MM.1S (cell line): Measurements from ENCODE around the gene PTPRO.

Source experiments
- DNase-seq: peaks from one replicate; pipeline ENCODE4 v3.0.0-alpha.2; 2015
- H2AFZ ChIP-seq: fragments of 300-600 bp; sonication (generic); 2 replicates; pipeline ENCODE4 v1.6.0; 2016; ENCODE audit warnings: antibody characterized with exemption, low read length
- H3F3A ChIP-seq: fragments of 300-600 bp; sonication (generic); 2 replicates; pipeline ENCODE4 v1.6.1; 2016; ENCODE audit warnings: mild to moderate bottlenecking, antibody characterized with exemption, low read length, moderate library complexity, mixed read lengths; ENCODE audit not compliant: insufficient read depth
- H3K27ac ChIP-seq: fragments of 300-600 bp; sonication (generic); 2 replicates; pipeline ENCODE4 v1.5.1; 2016; ENCODE audit warnings: mild to moderate bottlenecking, low read length
- H3K27me3 ChIP-seq: fragments of 300-600 bp; sonication (generic); replicated peaks from 2 replicates; pipeline ENCODE4 v1.6.0; 2016; ENCODE audit warnings: low read length; ENCODE audit not compliant: insufficient read depth
- H3K36me3 ChIP-seq: fragments of 300-600 bp; sonication (generic); replicated peaks from 2 replicates; pipeline ENCODE4 v1.6.1; 2016; ENCODE audit warnings: mild to moderate bottlenecking, low read length, mixed read lengths; ENCODE audit not compliant: insufficient read depth
- H3K4me1 ChIP-seq: fragments of 300-600 bp; sonication (generic); 2 replicates; pipeline ENCODE4 v1.6.1; 2016; ENCODE audit warnings: low read length, mixed read lengths
- H3K4me2 ChIP-seq: fragments of 300-600 bp; sonication (generic); 2 replicates; pipeline ENCODE4 v1.6.0; 2016; ENCODE audit warnings: low read depth, low read length
- H3K4me3 ChIP-seq: fragments of 300-600 bp; sonication (generic); 2 replicates; pipeline ENCODE4 v1.5.1; 2016; ENCODE audit warnings: low read length, mixed read lengths
- H3K79me2 ChIP-seq: fragments of 300-600 bp; sonication (generic); 2 replicates; pipeline ENCODE4 v1.6.1; 2016; ENCODE audit warnings: mixed run types, low read length, mixed read lengths
- H3K9ac ChIP-seq: fragments of 300-600 bp; sonication (generic); 2 replicates; pipeline ENCODE4 v1.6.1; 2016; ENCODE audit warnings: low read length, mixed read lengths
- H3K9me2 ChIP-seq: fragments of 300-600 bp; sonication (generic); replicated peaks from 2 replicates; pipeline ENCODE4 v1.6.1; 2016; ENCODE audit warnings: mild to moderate bottlenecking, low read length, mixed read lengths; ENCODE audit not compliant: insufficient read depth
- H3K9me3 ChIP-seq: fragments of 300-600 bp; sonication (generic); replicated peaks from 2 replicates; pipeline ENCODE4 v1.6.1; 2016; ENCODE audit warnings: mild to moderate bottlenecking, low read length, mixed read lengths; ENCODE audit not compliant: insufficient read depth
- H4K20me1 ChIP-seq: fragments of 300-600 bp; sonication (generic); 2 replicates; pipeline ENCODE4 v1.6.1; 2016; ENCODE audit warnings: mild to moderate bottlenecking, low read length, moderate library complexity, mixed read lengths; ENCODE audit not compliant: insufficient read depth
- EZH2 ChIP-seq: fragments of 300-600 bp; sonication (generic); optimal IDR thresholded peaks from 2 replicates; pipeline ENCODE3; 2017; ENCODE audit warnings: low read depth, mild to moderate bottlenecking, antibody characterized with exemption, low read length, mixed read lengths
- EZH2phosphoT487 ChIP-seq: fragments of 300-600 bp; sonication (generic); IDR thresholded peaks from 2 replicates; pipeline ENCODE4 v1.6.1; 2018; ENCODE audit warnings: antibody characterized with exemption, low read length
- TF ChIP-seq, protein P1 (sequence below): fragments of 300-600 bp; sonication (generic); IDR thresholded peaks from 2 replicates; pipeline ENCODE4 v1.5.1; 2016; ENCODE audit warnings: antibody characterized with exemption, low read length, mixed read lengths

Gene PTPRO

DNA sequence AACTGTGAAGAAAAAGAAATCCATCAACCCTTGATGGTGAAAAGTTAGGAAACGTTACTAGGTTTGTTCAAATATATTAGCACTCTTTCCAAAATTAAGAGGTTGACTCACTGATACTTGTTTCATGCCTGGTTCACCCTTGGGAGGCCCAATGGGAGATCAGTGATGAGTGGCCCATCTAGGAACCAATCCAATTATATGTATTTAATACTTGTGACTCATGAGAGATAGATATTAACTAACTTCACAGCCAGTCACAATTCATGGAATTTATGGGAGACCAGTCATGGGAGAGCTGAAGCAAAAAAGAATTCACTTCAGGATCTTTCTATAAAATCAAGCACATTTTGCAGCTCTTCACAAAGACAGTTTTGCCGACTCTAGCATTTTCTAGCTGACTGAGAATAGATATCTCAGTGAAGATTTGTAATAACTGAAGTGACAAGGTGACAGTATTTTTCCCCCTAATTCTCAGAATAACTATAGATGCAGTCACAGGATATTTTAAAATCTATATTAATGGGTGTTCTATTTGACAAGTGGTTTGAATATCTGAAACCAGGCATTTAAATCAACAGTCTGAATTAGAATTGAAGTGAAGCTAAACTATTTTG is 236.7 kb downstream of the PTPRO start:
- H2AFZ ChIP-seq = no peak overlapping the region
- no peaks in the 10 kb centered on the region for H3K9me3 ChIP-seq
- H3K27ac ChIP-seq = no peak overlapping the region
- H3K79me2 ChIP-seq = no peaks in the 10 kb centered on the region
- H3K4me1 ChIP-seq = no peaks in the 10 kb centered on the region
- H3K4me2 ChIP-seq = no peak overlapping the region
- H3K27me3 ChIP-seq = no peaks in the 10 kb centered on the region
- no peaks in the 10 kb centered on the region for H3K9me2 ChIP-seq
- H3K9ac ChIP-seq = no peak overlapping the region
- H4K20me1 ChIP-seq = no peaks in the 10 kb centered on the region
- H3K4me3 ChIP-seq = no peak overlapping the region
- no peaks in the 10 kb centered on the region for H3F3A ChIP-seq
- no peak for DNase-seq
- no peaks in the 10 kb centered on the region for H3K36me3 ChIP-seq
- TF ChIP-seq, protein P1, sequence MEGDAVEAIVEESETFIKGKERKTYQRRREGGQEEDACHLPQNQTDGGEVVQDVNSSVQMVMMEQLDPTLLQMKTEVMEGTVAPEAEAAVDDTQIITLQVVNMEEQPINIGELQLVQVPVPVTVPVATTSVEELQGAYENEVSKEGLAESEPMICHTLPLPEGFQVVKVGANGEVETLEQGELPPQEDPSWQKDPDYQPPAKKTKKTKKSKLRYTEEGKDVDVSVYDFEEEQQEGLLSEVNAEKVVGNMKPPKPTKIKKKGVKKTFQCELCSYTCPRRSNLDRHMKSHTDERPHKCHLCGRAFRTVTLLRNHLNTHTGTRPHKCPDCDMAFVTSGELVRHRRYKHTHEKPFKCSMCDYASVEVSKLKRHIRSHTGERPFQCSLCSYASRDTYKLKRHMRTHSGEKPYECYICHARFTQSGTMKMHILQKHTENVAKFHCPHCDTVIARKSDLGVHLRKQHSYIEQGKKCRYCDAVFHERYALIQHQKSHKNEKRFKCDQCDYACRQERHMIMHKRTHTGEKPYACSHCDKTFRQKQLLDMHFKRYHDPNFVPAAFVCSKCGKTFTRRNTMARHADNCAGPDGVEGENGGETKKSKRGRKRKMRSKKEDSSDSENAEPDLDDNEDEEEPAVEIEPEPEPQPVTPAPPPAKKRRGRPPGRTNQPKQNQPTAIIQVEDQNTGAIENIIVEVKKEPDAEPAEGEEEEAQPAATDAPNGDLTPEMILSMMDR = no peak
- TF ChIP-seq EZH2 (no peak), EZH2phosphoT487 (no peak)

DNA sequence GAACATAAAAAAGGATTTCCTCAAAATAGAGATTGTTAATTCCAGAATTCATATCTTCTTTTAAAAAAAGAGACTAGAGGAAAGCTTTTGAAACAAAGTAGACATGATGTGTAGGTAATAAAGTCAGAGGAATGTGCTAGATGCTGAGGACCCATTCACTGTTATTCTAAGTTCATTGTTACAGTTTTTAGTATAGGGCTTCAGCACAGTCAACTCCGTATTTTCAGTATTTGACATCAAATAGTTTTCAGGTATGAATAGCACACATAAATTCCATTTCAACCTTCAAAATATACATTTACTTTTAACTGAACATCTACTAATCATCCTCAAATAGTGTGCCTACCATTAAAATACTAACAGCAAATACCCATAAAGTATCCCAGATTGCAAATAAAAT is 239.1 kb downstream of the PTPRO start:
- Histone ChIP-seq H3K4me1 (no peaks in the 10 kb centered on the region), H3K9ac (no peak overlapping the region), H2AFZ (no peak overlapping the region), H3K9me3 (no peaks in the 10 kb centered on the region), H3K9me2 (no peaks in the 10 kb centered on the region), H3K27me3 (no peaks in the 10 kb centered on the region), H3K79me2 (no peaks in the 10 kb centered on the region), H4K20me1 (no peaks in the 10 kb centered on the region), H3K27ac (no peak overlapping the region), H3K4me3 (no peak overlapping the region), H3F3A (no peaks in the 10 kb centered on the region), H3K4me2 (no peak overlapping the region), H3K36me3 (no peaks in the 10 kb centered on the region)
- DNase-seq = no peak
- TF ChIP-seq, protein P1 = no peak
- TF ChIP-seq EZH2phosphoT487 = no peak
- TF ChIP-seq EZH2 = no peak

DNA sequence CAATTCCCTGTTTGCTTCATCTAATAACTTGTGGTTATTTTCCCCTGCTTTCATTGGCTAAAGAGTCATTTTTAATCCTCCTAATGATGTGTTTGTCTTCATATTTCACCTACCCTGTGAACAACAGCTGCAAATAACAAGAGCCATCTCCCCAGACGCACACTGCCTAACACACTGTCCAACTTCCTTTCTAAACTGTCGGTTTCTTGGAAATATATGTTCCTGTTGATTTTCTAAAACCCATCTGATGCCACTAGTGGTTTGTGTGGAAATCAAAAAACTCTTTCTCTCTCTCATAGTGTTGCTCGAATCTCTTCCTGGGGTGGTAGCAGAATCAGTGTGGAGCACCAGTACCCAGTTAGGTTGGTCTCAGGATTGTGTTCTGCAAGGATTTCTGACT is 240.0 kb downstream of the PTPRO start:
- H3K9ac ChIP-seq = no peak overlapping the region
- no peaks in the 10 kb centered on the region for H3F3A ChIP-seq
- no peaks in the 10 kb centered on the region for H3K79me2 ChIP-seq
- no peak for DNase-seq
- H3K9me2 ChIP-seq = no peaks in the 10 kb centered on the region
- H3K9me3 ChIP-seq = no peaks in the 10 kb centered on the region
- no peaks in the 10 kb centered on the region for H3K4me1 ChIP-seq
- no peak overlapping the region for H3K27ac ChIP-seq
- no peaks in the 10 kb centered on the region for H4K20me1 ChIP-seq
- H2AFZ ChIP-seq = no peak overlapping the region
- H3K27me3 ChIP-seq = no peaks in the 10 kb centered on the region
- no peak overlapping the region for H3K4me3 ChIP-seq
- TF ChIP-seq EZH2 = no peak
- TF ChIP-seq, protein P1 = no peak
- TF ChIP-seq EZH2phosphoT487 = no peak
- H3K36me3 ChIP-seq = no peaks in the 10 kb centered on the region
- H3K4me2 ChIP-seq = no peak overlapping the region
